Uterus (tissue), 2 donors: ENCODE results near the gene SNX13.

ENCODE experiments used
- CTCF ChIP-seq, 4 experiments: fragments of 200-600 bp in 2 of 4; fragments of 450-650 bp in 2 of 4; sonication (generic) in 2 of 4; IDR thresholded peaks; one replicate each; pipeline ENCODE4 v1.5.1; 2016 to 2019; ENCODE audit warnings: antibody characterized with exemption in 4 of 4, mild to moderate bottlenecking in 2 of 4, moderate library complexity in 1 of 4
- POLR2A ChIP-seq, 2 donors: fragments of 450-650 bp; IDR thresholded peaks; one replicate each; pipeline ENCODE4 v1.6.1; 2016; ENCODE audit warnings: antibody characterized with exemption in 2 of 2, mild to moderate bottlenecking in 1 of 2, moderate library complexity in 1 of 2

GRCh38 chr7:17934612-17935240, 5.6 kb downstream of the SNX13 start:
- no peak for TF ChIP-seq CTCF (IDR thresholded peaks at IDR 0.05)
- no peak for TF ChIP-seq POLR2A (IDR thresholded peaks at IDR 0.05)
